Suprapubic skin (tissue), 4 donors: ENCODE results near the gene SMC5.
A peak's percentile ranks its signal among the peaks of the same experiment; 100 is the strongest.

Experiments
- EP300 ChIP-seq: sonication (generic); formaldehyde crosslinking; IDR thresholded peaks from one replicate; pipeline ENCODE4 v1.6.1; 2017; ENCODE audit warnings: antibody characterized with exemption
- POLR2AphosphoS5 ChIP-seq, 3 donors: sonication (generic); formaldehyde crosslinking; IDR thresholded peaks; one replicate each; pipeline ENCODE4 v1.6.1; 2017; ENCODE audit warnings: antibody characterized with exemption in 3 of 3
- TF ChIP-seq, protein P1 (sequence below), 2 donors: fragments of 200-600 bp in 1 of 2; fragments of 450-650 bp in 1 of 2; sonication (generic) in 1 of 2; IDR thresholded peaks; one replicate each; pipeline ENCODE4 v1.5.1; 2016 to 2019; ENCODE audit warnings: antibody characterized with exemption in 2 of 2, mild to moderate bottlenecking in 1 of 2, moderate library complexity in 1 of 2

DNA sequence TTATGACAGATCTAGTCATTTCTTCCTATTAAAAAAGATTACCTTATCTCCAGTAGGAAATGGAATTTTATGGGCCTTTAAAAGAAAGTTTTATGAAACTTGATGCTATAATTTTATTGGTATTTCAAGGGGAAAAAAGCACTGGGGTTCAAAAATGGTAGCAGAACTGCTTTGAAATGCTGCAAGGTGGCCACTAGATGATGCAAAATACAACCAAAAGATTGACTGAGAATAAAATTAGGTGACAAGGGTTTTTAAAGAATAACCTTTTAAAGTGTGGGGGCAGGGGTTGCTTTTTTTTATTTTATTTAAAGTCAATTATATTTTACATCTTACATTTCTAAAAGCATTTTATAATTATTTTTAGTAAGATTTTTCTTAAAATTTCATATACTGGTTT, 94.0 kb downstream of the SMC5 start:
- TF ChIP-seq, protein P1, sequence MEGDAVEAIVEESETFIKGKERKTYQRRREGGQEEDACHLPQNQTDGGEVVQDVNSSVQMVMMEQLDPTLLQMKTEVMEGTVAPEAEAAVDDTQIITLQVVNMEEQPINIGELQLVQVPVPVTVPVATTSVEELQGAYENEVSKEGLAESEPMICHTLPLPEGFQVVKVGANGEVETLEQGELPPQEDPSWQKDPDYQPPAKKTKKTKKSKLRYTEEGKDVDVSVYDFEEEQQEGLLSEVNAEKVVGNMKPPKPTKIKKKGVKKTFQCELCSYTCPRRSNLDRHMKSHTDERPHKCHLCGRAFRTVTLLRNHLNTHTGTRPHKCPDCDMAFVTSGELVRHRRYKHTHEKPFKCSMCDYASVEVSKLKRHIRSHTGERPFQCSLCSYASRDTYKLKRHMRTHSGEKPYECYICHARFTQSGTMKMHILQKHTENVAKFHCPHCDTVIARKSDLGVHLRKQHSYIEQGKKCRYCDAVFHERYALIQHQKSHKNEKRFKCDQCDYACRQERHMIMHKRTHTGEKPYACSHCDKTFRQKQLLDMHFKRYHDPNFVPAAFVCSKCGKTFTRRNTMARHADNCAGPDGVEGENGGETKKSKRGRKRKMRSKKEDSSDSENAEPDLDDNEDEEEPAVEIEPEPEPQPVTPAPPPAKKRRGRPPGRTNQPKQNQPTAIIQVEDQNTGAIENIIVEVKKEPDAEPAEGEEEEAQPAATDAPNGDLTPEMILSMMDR (IDR thresholded peaks at IDR 0.05): peak; percentile 20 to 25
- no peak for TF ChIP-seq EP300
- no peak for TF ChIP-seq POLR2AphosphoS5 (IDR thresholded peaks at IDR 0.05)
